GM12891 (cell line): ENCODE measurements around the gene CMIP.

Experiments
- PAX5 ChIP-seq: IDR thresholded peaks from 2 replicates; pipeline ENCODE4 v1.6.1; 2011; ENCODE audit warnings: low read length, moderate library complexity, mild to moderate bottlenecking; ENCODE audit not compliant: insufficient read depth, severe bottlenecking
- POLR2A ChIP-seq: IDR thresholded peaks from 2 replicates; pipeline ENCODE4 v1.6.1; 2011; ENCODE audit warnings: low read depth, low read length, control low read depth
- POLR2AphosphoS5 ChIP-seq: IDR thresholded peaks from 2 replicates; pipeline ENCODE4 v1.6.1; 2011; ENCODE audit warnings: low read depth, low read length, control low read depth
- POU2F2 ChIP-seq: IDR thresholded peaks from 2 replicates; pipeline ENCODE4 v1.6.1; 2011; ENCODE audit warnings: low read depth, mild to moderate bottlenecking, control low read depth, low read length, moderate library complexity
- SPI1 ChIP-seq: IDR thresholded peaks from 2 replicates; pipeline ENCODE4 v1.6.1; 2011; ENCODE audit warnings: low read depth, low read length, control low read depth
- TAF1 ChIP-seq: IDR thresholded peaks from 2 replicates; pipeline ENCODE4 v1.6.1; 2011; ENCODE audit warnings: low read depth, low read length, control low read depth

DNA sequence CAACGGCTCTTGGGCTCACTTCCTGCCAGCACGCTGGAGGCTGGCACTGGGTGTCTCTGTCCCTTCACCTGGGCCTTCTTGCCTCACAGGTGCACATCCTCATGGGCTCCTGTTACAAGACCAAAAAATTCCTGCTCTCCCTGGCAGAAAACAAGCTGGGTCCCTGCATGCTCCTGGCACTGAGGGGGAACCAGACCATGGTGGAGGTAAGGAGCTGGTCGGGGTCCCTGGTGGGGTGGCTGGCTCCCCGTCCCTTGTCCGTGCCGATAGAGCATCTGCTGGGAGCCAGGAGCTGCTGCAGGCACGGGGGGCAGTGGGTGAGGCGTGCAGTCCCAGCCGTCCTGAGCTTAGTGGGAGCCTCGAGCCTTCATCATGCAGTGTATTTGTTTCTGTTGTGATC, 255.0 kb downstream of the CMIP start:
- TF ChIP-seq POLR2A (no peak), POLR2AphosphoS5 (no peak), TAF1 (no peak), SPI1 (no peak), POU2F2 (no peak), PAX5 (no peak)
